ENCODE measurements around the gene BAG5.

Gene BAG5

GRCh38 chr14:103563844-103564505 lies 1.5 kb upstream of the BAG5 start:
- DNase-seq (ENCODE audit: low read depth, low spot score) = no peak

DNA sequence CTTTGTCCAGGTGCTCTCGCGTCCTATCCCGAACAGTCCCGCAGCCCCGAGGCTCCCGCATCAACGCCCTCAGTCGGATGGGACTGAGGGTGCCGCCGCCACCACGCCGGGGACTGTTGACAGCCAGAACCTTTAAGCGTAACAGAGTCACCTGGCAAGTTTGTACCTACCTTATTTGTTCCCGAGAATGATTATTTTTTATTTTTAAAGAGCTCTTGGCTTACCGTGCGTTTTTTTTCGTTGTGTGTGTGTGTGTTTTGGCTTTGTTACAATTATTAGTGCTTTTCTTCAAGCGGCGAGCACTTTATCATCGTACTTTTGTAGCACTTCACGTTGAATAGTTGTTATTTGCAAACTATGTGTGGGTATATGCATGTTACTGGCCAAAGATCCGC lies 766 bp upstream of the BAG5 start:
- DNase-seq (ENCODE audit: low read depth, low spot score) = no peak

DNA sequence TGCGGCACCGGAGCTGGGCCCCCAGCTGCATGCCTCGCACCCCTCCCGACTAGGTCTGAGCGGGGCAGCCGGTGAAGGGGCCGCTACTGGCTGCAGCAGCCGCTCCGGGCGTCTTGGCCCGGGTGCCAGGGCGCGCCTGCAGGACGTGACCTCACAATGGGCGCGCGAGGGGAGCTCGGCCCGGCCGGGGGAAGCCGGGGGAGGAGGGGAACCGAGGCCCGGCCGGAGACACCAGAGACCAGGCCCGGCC lies 353 bp downstream of the BAG5 start:
- no peak for DNase-seq (ENCODE audit: low read depth, low spot score)

GRCh38 chr14:103561381-103562178 lies 877 bp downstream of the BAG5 start:
- no peak for DNase-seq (ENCODE audit: low read depth, low spot score)

GRCh38 chr14:103560691-103561090 lies 1.8 kb downstream of the BAG5 start:
- no peak for DNase-seq (ENCODE audit: low read depth, low spot score)

DNA sequence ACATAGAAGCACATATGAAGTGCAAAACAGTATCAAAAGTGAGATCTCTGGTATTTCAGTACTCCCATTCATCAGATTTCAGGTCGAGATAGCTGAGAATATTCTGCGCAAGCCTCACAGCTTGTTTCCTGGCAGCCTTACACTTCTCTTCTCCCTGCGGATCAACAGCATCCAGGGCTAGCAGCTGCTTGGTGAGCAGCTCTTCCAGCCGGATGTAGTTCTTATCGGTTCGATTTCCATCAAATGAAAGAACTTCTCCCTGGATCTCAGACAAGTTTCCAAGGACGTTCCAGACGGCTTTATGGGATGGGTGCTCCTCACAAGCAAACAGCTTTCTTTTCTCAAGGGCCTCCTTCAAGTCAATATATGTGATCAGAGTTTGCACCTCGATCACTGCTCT lies 2.7 kb downstream of the BAG5 start:
- DNase-seq (ENCODE audit: low read depth, low spot score) = no peak

- DNase-seq (ENCODE audit: low read depth, low spot score) = no peak
Measured at GRCh38 chr14:103558071-103558882, 4.2 kb downstream of the BAG5 start.

- no peak for DNase-seq (ENCODE audit: low read depth, low spot score)
Measured at GRCh38 chr14:103556946-103557758, 5.3 kb downstream of the BAG5 start.

DNA sequence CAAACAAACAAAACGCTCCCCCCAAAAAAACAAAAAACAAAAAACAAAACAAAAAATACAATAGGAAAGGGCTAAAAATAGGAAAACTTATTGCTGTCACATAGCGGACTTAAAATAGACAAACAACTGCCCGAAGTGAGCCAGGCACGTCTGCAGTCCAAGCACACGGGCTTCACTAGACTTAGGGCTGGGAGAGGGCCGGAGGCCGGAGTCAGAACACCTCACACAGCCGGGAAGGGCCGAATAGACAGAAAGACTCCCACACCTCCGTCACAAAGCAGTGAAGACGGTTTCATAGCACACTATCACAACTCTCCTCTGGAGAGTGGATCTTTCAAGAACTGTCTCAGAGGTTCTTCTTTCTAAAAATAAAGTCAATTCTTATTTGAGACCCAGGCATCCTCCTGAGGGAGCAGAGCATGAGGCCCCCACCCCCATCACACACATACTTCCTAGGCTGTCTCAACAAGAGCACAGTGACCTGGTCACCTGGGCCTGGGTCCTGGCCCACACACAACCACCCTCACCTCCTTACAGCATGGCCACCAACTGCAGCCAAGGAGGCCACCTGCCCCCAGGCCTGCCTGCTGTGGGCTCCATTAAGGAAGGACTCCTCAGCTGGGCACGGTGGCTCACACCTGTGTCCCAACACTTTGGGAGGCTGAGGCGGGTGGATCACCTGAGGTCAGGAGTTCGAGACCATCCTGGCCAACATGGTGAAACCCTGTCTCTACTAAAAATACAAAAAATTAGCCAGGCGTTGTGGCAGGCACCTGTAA lies 6.7 kb downstream of the BAG5 start:
- DNase-seq (ENCODE audit: low read depth, low spot score) = no peak

GRCh38 chr14:103552846-103553210 lies 9.6 kb downstream of the BAG5 start:
- DNase-seq (ENCODE audit: low read depth, low spot score) = no peak

DNA sequence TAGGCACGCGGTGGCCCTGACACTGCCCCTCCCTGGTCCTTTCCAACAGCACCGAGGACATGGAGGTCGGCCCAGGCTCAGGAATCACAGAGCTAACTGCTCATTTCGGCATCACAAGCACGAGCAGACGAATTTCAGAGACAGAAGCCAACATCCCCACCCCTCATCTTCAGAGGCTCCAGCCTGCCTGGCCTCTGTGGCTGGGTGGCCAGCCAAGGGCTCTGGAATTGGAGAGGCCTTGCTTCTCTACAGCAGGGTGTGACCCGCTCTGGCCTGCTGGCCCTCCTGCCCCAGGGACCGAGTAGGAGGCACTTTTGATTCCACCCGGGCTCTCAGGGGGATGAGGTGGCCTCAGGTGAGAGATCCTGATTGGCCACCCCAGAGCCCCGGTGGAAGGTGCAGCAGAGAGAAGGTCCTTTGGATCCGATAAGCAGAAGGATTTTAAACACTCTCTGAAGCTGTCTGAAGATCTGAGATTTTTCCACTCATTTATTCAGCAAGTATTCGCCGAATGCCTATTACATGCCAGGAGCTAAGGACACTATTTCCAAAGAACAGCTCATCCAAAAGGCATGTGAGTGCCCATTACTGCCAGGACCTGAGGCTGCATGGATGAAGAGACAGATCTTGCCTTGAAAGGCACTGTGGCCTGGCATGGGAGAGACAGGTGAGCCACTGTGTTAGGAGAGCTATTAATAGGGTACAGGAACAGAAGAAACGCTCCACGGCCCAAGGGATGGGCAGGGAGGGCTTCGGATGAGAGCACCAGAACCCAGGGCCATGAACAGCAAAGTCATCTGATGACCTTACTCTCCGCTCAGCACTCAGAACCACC lies 10.2 kb downstream of the BAG5 start:
- no peak for DNase-seq (ENCODE audit: low read depth, low spot score)

GRCh38 chr14:103551338-103551762 lies 11.1 kb downstream of the BAG5 start:
- no peak for DNase-seq (ENCODE audit: low read depth, low spot score)

GRCh38 chr14:103550451-103551337 lies 11.8 kb downstream of the BAG5 start:
- DNase-seq (ENCODE audit: low read depth, low spot score) = no peak

GRCh38 chr14:103549361-103550311 lies 12.8 kb downstream of the BAG5 start:
- no peak for DNase-seq (ENCODE audit: low read depth, low spot score)

DNA sequence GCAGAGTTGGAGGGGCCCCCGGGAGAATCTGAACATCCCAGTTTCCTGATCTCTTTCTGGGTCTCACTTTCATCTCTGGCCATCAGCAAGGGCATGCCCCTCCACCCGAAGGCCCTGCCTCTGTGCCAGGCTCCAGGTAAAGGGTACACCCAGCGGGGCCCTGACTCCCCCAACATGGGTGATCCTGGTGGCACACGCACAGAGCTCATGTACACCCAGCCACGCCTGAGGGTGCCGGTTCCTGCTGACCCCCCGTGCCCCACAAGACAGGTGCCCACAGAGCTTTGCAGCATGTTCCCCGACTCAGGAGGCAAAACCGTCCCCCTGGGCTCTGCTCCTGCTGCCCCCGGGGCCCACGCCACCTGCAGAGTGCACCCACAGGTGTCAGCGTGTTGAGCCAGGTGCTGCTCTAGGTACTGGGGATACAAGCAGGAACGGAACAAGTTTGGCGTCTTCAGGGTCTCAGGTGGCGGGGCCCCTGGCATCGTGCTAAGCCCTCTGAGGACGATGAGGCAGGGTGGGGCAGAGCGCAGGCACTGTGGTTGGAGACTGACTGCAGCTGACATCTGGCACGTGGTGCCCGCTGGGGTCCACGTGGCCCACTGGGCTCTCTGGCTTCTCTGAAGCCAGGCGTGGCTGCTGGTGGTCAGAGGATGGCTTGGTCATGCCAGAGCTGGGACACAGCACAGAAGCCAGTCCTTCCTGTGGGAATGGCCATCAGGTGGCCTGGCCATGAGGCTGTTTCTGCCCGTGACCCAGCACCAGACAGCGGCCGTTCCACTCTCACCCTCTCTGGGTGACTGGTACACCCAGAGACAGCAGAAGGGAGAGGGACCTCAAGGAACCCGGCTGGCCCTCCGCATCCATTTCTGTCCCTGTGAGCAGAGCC lies 13.8 kb downstream of the BAG5 start:
- no peak for DNase-seq (ENCODE audit: low read depth, low spot score)

DNA sequence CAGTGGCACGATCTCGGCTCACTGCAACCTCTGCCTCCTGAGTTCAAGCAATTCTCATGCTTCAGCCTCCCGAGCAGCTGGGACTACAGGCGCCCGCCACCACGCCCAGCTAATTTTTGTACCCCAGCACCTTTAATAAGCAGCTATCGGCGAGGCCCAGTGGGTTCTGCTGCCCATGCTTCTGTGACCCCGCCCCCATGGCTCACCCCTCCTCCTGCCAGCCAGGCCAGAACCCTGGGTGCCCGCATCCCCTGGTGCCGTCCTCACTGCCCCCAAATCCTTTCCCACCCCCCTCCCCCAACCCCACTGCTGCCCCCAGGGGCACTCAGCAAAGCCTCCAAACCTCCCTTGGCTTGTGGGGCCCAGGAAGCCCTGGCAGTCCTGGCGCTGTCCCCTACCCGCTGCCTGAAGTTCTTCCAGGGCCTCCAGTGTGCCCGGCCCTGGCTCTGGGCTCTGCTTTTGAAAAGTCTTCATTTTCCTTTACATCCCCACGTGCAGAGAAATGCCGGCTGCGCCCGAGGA lies 14.5 kb downstream of the BAG5 start:
- DNase-seq (ENCODE audit: low read depth, low spot score) = no peak

DNA sequence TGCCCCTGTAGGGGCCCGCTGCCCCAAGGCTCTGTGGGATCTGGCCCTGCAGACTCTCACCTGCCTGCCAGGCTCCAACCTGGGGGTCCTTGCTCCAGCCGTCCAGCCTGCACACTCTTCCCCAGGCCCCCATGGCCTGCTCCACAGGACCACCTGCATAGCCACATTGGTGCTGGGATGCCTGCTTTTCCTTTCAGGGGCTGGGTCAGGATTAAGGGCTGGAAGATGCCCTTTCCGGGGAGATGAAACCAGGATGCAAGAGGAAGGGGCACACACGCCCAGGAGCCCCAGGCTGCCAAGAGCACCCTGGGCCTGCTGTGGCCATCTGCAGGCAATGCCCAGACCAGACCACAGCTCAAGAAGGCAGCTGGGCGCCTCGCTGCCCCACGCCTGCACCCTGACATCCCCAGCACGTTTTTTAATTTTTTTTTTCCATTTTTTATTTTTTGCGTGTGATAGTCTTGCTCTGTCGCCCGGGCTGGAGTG lies 15.0 kb downstream of the BAG5 start:
- no peak for DNase-seq (ENCODE audit: low read depth, low spot score)

Data from activated naive CD8-positive, alpha-beta T cell treated with anti-CD3 and anti-CD28 coated beads, Interleukin-2, amount 50 U/mL, for 16 hours (primary cell).